Stimulated activated CD8-positive, alpha-beta memory T cell treated with anti-CD3 and anti-CD28 coated beads, Interleukin-15, amount 100 ng/mL, for 4 hours (primary cell): ENCODE data around the gene PXN.

ENCODE experiments used
- DNase-seq, 2 donors: peaks; one replicate each; pipeline ENCODE4 v3.0.0-alpha.2; 2020; ENCODE audit warnings: low read depth in 2 of 2

Gene PXN

DNA sequence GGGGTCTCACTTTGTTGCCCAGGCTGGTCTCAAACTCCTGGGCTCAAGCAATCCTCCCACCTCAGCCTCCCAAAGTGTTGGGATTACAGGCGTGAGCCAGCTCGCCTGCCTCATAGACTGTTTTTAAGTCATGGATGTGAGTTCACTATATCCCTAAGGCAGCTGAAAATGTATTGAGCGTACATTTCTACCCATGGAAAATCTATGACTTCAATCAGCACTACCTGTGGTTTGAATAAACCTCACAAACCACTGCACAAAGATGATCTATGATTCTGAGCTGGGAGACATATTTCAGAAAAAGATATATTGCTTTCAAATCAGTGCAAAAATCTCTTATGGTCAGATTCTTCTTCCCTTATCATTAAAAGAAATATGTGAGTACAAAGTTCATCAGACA, 93.5 kb downstream of the PXN start:
- DNase-seq: no peak

DNA sequence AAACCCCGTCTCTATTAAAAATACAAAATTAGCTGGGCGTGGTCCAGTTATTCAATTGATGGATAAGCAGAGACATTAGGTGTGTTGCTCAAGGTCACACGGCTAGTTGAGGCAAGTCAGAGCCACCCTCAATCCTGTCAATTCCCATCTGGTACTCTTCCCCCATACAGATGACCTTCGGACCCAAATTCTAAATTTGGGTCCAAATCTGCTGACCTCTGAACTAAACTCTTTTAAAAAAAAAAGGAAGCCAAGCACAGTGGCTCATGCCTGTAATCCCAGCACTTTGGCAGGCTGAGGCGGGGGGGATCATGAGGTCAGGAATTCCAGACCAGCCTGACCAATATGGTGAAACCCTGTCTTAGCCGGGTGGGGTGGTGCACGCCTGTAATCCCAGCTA, 94.9 kb downstream of the PXN start:
- DNase-seq: no peak

DNA sequence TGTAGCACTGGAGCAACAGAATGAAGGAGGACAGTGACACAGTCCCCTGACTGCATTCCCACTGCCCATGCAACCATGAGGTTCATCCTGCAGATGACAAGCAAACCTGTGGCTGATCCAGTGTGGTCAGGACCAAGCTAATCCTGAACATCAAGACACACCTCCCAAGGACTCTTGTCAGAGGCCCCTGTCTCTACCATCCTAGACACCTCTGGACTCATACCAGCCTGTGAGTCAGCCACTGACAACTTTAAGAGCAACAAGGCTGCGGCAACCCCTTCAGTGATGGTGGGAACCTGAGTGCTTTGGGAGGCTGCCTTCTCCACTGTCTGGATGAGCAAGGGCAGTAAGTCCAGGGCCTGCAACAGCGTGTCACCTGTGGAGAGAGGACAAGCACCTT, 95.6 kb downstream of the PXN start:
- no peak for DNase-seq

GRCh38 chr12:120168337-120168736, 97.2 kb downstream of the PXN start:
- no peak for DNase-seq

GRCh38 chr12:120167529-120168095, 97.9 kb downstream of the PXN start:
- DNase-seq: no peak

- DNase-seq: no peak
Observed at GRCh38 chr12:120164293-120164692, 101.2 kb downstream of the PXN start.

- no peak for DNase-seq
Observed at GRCh38 chr12:120162763-120163162, 102.8 kb downstream of the PXN start.

DNA sequence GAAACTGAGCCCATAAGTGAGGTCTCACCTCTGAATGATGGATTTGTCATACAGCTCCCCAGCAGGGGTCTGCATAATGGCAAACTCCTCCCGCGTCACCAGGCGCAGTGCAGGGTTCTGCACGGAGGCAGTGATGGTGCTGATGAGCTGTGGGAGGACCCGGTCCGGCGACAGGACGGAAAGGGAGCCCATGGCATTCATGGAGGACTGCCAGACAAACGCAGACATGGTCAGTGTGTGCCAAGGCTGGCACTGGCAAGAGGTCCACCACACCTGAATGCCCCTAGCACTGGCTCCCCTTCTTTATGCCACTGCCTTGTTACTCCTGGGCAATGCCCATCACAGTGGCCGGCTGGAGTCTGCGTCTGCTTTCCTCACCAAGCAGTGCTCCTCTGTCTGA, 103.7 kb downstream of the PXN start:
- no peak for DNase-seq
